GM06990 (cell line): ENCODE data around the gene PDIA6.

ENCODE experiments used
- DNase-seq: peaks from one replicate; pipeline ENCODE4 v3.0.0-alpha.2; 2011; ENCODE audit not compliant: insufficient read length; ENCODE audit errors: extremely low read depth
- H3K27me3 ChIP-seq: replicated peaks from 2 replicates; pipeline ENCODE4 v1.6.0; 2011; ENCODE audit warnings: low read length; ENCODE audit not compliant: control insufficient read depth, insufficient read depth
- H3K36me3 ChIP-seq: 2 replicates; pipeline ENCODE4 v1.5.1; 2011; ENCODE audit warnings: low read length; ENCODE audit not compliant: control insufficient read depth, insufficient read depth
- H3K4me3 ChIP-seq: replicated peaks from 2 replicates; pipeline ENCODE4 v1.5.1; 2011; ENCODE audit warnings: low read depth, mild to moderate bottlenecking, control low read depth, low read length
- CTCF ChIP-seq: IDR thresholded peaks from 2 replicates; pipeline ENCODE4 v1.5.1; 2011; ENCODE audit warnings: low read length, control low read depth, mild to moderate bottlenecking, inconsistent platforms; ENCODE audit not compliant: insufficient read depth, poor library complexity, severe bottlenecking

Gene PDIA6

DNA sequence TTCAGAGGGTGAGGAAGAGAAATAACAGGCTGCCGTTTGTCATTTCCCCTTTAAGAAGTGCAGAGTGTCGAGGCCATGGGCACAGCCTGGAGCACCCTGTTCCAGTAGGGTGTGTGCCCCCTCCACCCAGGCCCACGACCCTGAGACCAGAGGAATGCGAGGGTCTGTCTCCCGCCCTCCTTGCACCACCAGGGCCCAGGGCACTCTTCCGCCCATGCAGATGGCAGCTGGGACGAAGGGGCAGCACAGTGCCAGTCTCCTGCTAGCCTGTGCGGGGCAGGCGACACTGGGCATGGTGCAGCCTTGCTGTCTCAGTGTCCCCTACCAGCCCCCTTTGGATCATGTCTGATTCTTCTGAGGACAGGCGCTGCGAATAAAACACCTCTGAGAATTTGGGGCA lies 15.8 kb upstream of the PDIA6 start:
- DNase-seq, result no peak
- TF ChIP-seq CTCF, result no peak
- H3K27me3 ChIP-seq, result peaks cover 2% of the 10 kb centered on the region
- H3K4me3 ChIP-seq, result no peak overlapping the region
- H3K36me3 ChIP-seq, result no peaks in the 10 kb centered on the region

- no peak for DNase-seq
- H3K4me3 ChIP-seq, result no peak overlapping the region
- H3K27me3 ChIP-seq, result peaks cover 2% of the 10 kb centered on the region
- TF ChIP-seq CTCF, result no peak
- H3K36me3 ChIP-seq, result no peaks in the 10 kb centered on the region
Measured at GRCh38 chr2:10826625-10827024, 14.0 kb upstream of the PDIA6 start.

GRCh38 chr2:10826026-10826425 lies 13.4 kb upstream of the PDIA6 start:
- DNase-seq, result no peak
- H3K4me3 ChIP-seq, result no peak overlapping the region
- TF ChIP-seq CTCF, result no peak
- no peaks in the 10 kb centered on the region; the same call in 1 of the 2 replicates for H3K27me3 ChIP-seq
- no peaks in the 10 kb centered on the region for H3K36me3 ChIP-seq

DNA sequence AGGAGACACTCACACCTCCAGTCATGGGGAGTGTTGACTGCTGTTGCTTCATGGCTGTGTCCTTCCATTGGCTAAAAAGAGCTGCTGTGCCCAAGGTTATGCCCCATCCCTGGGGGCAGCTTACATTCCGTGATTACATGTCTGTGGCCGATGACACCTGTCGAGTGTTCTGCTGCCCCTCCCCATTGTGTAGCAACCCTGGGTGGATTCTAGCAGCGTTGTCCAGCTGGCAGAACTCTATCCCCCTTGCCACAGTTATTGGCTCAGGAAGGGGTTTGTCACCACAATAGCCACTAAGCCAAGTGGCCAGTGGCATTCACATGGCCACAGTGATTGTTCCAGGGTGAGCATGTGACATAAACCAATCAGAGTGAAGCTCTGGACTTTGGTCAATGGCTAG lies 11.6 kb upstream of the PDIA6 start:
- H3K36me3 ChIP-seq, result no peaks in the 10 kb centered on the region
- DNase-seq, result no peak
- TF ChIP-seq CTCF, result no peak
- H3K4me3 ChIP-seq, result no peak overlapping the region
- no peaks in the 10 kb centered on the region; the same call in 1 of the 2 replicates for H3K27me3 ChIP-seq

- Histone ChIP-seq H3K36me3 (no peaks in the 10 kb centered on the region), H3K4me3 (no peak overlapping the region), H3K27me3 (no peaks in the 10 kb centered on the region; the same call in 1 of the 2 replicates)
- DNase-seq, result no peak
- TF ChIP-seq CTCF, result no peak
Measured at GRCh38 chr2:10820978-10821695, 8.6 kb upstream of the PDIA6 start.
